ENCODE measurements around the gene MANEAL.
"Not testable (repeated sequence)": the region's sequence is repeated elsewhere in the genome, so short reads cannot be mapped to it uniquely, and the experiment has no call there.

Gene MANEAL

GRCh38 chr1:37793773-37794371 is at the start of gene MANEAL:
MANEAL (plus strand) TSS chr1:37793847; CDS start chr1:37794183, 336 bp downstream.
- FAIRE-seq: no peak

DNA sequence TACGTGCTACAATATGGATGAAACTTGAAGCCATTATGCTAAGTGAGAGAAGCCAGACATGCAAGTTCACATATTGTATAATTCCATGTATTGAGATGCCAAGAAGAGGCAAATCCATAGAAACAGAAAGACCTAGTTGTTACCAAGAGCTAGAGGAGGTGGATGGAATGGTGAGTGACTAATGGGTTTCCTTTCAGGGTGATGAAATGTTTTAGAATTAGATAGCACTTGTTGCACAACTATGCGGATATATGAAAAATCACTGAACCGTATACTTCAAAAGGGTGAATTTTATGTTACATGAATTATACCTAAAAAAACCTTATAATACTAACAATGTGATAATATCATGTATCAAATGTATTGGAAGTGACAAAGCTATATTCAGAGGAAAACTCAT is 46.8 kb upstream of the MANEAL start:
- no peak for FAIRE-seq

- peak; percentile 13 for FAIRE-seq
Observed at GRCh38 chr1:37748565-37748964, 45.1 kb upstream of the MANEAL start.

- no peak for FAIRE-seq
Observed at GRCh38 chr1:37752213-37752582, 41.4 kb upstream of the MANEAL start.

DNA sequence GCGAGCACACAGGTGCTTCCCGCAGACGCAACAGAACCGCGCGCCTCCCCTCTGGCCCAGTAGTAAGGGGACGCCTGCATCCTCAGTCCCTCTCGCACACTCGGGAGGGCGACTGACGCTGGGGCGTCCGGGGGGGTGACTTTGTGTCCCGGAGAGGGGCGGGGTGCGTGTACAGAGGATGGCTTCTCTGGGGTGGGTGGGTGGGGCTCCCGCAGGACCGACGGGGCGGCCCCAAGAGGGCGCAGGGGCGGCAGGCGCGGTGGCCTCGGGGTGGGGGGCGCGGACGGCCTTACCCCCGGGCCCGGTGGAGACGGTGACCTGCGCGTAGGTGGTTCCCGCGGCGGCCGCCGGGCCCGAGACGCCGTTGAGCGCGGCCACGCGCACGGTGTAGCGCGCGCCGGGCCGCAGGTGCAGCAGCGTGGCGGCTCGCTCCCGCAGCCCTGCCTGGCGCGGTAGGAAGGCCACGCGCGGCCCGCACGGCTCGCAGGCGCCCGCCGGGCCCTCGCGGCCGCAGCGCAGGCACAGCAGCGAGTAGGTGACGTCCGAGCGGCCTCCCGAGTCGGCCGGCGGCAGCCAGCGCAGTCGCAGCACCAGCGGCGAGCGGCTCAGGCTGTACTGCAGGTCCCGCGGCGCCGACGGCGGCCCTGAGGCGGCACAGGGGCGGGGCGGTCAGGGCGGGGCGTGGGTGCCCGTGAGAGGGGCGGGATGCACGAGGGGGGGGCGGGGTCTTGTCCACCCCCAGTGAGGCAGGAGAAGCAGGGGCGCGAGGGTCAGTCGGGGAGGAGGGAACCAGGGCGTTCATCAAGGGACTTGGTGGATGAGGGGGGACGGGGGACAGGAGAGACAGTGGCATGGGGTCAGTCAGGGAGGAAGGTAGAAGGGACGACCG is 40.8 kb upstream of the MANEAL start:
- FAIRE-seq: no peak

DNA sequence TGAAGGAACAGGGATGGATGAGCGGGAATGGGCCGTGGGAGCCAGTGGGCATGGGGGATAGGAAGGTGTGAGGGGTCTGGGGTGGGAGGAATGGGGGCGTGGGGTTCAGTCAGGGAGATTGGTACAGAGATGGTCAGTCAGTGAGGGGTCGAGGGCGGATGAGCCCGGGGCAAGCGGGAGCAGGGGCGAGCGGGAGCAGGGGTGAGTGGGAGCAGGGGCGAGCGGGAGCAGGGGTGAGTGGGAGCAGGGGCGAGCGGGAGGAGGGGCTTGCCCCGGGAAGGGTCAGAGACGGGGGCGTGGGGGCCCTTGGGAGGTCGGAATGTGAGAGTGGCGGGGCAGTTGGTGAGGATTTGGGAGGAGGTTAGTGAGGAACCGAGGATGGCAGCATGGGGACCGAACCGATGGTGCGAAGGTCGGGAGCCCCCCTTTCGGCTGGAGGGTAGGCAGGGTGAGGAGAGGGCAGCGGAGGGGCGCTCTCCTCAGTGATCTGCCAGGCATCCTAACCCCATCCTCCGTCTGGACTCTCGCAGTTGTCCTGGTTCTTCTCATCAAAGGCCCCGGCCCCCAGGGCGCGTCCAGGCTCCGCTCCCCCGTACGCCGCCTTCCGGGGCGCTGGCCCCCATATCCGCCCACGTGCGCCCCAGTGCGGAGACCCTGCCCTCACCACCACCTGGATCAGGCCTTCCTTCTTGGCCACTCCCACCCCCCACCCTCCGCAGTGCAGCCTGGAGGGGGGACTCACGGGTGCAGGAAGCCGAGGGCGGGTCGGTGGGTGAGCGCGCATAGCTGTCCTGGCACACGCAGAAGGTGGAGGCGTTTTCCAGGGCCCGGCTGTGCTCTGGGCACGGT is 40.0 kb upstream of the MANEAL start:
- FAIRE-seq: no peak

- no peak for FAIRE-seq
Observed at GRCh38 chr1:37755290-37755689, 38.4 kb upstream of the MANEAL start.

DNA sequence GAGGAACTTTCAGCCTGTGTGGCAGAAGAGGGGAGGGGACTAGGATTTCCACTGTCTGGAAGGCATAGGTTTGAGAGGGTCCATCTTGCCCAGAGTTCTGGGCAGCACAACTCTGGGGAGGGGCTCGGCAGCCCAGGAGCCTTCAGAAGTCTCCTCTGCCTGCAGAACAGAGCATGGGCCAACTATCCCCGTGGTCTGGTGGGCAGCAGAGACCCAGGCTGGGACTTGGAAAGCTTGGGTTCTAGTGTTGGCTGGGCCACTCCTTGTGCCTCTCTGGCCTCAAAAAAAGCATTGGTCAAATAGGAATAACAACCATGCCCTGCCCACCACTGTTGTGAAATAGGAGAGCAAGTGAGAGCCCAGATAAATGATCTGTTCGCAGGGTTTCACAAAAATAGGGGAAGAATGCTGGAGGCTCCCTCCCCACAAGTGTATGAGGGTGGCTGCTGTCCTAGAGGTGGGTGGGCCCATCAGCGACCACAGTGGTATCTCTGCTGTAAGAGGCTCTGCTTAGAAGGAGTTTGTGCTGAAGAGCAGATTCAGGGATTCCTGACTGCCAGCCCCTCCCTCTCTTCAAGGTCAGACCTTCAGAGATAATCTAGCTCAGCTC is 37.6 kb upstream of the MANEAL start:
- FAIRE-seq: no peak

DNA sequence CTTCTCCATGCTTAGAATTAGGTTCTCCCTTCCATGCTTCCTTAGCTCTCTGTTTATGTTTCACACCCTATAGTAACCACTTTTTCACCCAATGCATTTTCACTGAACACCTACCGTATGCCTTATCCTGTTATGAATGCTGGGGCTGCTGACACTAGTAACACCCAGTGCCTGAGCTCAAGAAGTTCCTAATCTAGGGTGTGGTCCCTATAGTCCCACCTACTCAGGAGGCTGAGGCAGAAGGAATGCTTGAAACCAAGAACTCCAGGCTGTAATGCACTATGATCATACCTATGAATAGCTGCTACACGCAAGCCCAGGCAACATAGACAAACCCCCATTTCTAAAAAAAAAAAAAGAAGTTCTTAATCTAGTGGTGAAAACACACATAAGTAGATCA is 34.2 kb upstream of the MANEAL start:
- FAIRE-seq: no peak

DNA sequence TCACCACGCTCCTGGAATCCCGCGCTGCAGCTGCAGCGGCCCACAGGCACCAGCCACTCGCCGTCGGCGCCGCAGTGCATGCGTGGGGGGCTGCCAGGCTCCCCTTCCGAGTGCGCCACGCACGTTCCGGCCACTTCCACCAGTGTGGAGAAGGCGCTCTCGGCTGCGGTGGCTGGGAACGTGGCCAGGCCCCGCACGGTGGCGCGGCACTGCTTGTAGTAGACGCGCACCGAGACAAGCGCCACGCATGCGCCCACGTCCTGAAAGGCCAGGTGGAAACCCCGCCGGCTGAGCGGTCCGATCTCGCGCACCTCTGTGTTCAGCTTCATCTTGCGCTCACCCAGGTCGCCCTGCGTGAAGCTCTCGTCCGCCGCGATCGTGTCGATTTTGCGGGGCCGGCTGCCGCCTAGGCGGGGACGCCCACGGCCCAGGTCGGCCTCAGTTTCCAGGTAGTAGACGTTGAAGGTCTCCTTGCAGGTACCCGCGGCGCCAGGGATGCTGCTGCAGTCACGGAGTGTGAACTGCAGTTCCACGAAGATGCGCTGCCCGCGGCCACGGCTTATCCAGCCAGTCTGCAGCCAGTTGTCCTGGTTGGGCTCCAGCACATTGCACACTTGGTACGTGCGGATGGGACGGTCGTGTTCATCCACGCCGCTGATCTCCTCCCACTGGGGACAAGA is 32.1 kb upstream of the MANEAL start:
- FAIRE-seq: no peak

GRCh38 chr1:37762516-37762915 is 31.1 kb upstream of the MANEAL start:
- FAIRE-seq: no peak

- FAIRE-seq: no peak
Observed at GRCh38 chr1:37763791-37764413, 29.7 kb upstream of the MANEAL start.

DNA sequence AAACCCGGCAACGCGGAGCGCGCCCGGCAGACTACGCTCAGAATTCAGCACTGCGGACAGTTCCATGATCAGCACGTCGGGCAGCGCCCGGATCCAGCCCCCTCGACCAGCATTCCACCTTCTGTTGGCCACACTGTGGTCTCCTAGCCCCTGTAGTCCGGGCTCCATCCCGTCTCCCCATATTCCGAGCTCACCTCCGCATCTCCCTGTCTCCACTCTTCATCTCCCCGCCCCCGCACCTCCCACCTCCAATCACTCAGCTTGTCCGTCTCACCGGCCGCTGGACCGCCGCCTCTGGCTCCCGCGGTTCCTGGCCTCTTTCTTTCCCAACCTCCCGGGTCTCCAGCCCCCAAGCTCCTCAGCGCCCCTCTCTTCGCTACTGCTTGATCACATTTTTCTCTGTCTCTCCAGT is 29.2 kb upstream of the MANEAL start:
- no peak for FAIRE-seq

DNA sequence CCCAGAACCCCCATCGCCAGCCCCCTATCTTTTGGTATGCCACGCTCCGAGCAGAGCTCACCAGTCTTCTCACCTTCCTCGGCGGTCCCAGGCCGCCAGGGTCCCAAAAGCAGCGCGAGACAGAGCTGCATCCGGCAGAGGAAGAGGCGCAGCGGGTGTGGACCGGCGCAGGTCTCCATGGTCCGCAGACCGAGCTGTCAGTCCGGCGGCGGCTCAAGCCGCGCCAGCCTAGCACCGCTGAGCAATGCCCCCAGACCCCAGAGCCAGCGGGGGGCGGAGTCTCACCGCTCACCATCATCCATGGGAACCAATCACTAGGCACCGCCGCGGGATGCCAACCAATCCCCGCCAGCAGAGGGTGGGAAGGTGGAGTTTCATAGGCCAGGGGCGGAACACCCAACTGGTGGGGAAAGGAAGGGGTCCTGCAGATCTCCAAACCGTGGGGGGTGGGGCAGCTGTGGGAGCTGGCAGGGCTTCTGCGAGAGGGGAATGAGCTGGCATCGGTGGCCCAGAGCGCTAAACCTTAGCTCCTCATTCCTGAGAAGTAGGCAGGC is 28.7 kb upstream of the MANEAL start, which contains the start of gene EPHA10:
TSS of gene EPHA10 (minus strand) at position 233 of the 554 bp plus-strand sequence. CDS start at position 179, 54 bp downstream.
- FAIRE-seq: no peak

GRCh38 chr1:37765916-37766664 is 27.6 kb upstream of the MANEAL start:
- FAIRE-seq: no peak

GRCh38 chr1:37767488-37767887 is 26.2 kb upstream of the MANEAL start:
- no peak for FAIRE-seq

GRCh38 chr1:37771440-37771839 is 22.2 kb upstream of the MANEAL start:
- not testable (repeated sequence) for FAIRE-seq

GRCh38 chr1:37776946-37777516 is 16.6 kb upstream of the MANEAL start:
- no peak for FAIRE-seq

GRCh38 chr1:37778654-37779053 is 15.0 kb upstream of the MANEAL start:
- no peak for FAIRE-seq

GRCh38 chr1:37782491-37782890 is 11.2 kb upstream of the MANEAL start:
- no peak for FAIRE-seq

Data from G401.6 (cell line).